ENCODE measurements around the gene ZNF552. TPM values are rescaled to one million over a fixed set of nuclear protein-coding genes. Genes with fewer than 3 reads are reported as not detected.

ZNF552 gene
- total RNA-seq, 4 donors from 2014 or later: 1.2 to 2.3 (median 1.8) TPM

- Histone ChIP-seq H3K36me3 (peaks cover 0 to 26% of the 10 kb centered on the region in 2 donors), H3K4me3 (no peak overlapping the region), H3K27ac (peak overlapping the region in 1 of 4 donors; percentile 15), H3K27me3 (no peaks in the 10 kb centered on the region), H3K4me1 (peaks cover 9 to 27% of the 10 kb centered on the region in 2 donors), H3K9me3 (no peaks in the 10 kb centered on the region)
- ATAC-seq (peak in 1 of 2 donors; percentile 21), DNase-seq (no peak)
- in situ Hi-C loops (cut with MboI; ENCODE audit: low sequenced_read_pairs in 4 of 4) (no loop called here), intact Hi-C loops (cut with DNase I; ENCODE audit: low total_unique reads) (no loop called here)
- TF ChIP-seq CTCF (IDR thresholded peaks at IDR 0.05 in 4 of 5, conservative IDR thresholded peaks at IDR 0.05 in 1 of 5) (no peak), POLR2A (IDR thresholded peaks at IDR 0.05) (no peak)
These were observed 7.2 kb downstream of the ZNF552 start for GRCh38 chr19:57807541-57807940.

- peaks cover 9 to 29% of the 10 kb centered on the region in 2 donors for H3K4me1 ChIP-seq
- peak overlapping the region; percentile 44 to 65 (median 52) for H3K4me3 ChIP-seq
- H3K27ac ChIP-seq: peak overlapping the region; percentile 50 to 77 (median 62)
- no peaks in the 10 kb centered on the region for H3K9me3 ChIP-seq
- ATAC-seq: peak; percentile 42 to 54
- in situ Hi-C loops (cut with MboI; ENCODE audit: low sequenced_read_pairs in 4 of 4) (no loop called here), intact Hi-C loops (cut with DNase I; ENCODE audit: low total_unique reads) (loop anchor here (1.0 kb wide), 1 partner anchor 11 kb away; the partner anchor contains the start of gene ZNF552)
- DNase-seq: no peak
- H3K36me3 ChIP-seq: peaks cover 0 to 13% of the 10 kb centered on the region in 2 donors
- H3K27me3 ChIP-seq: no peaks in the 10 kb centered on the region
- no peak for TF ChIP-seq CTCF (IDR thresholded peaks at IDR 0.05 in 4 of 5, conservative IDR thresholded peaks at IDR 0.05 in 1 of 5)
- no peak for TF ChIP-seq POLR2A (IDR thresholded peaks at IDR 0.05)
These were observed 11.0 kb downstream of the ZNF552 start for GRCh38 chr19:57803594-57804325.

GRCh38 chr19:57803265-57803593 is 11.5 kb downstream of the ZNF552 start:
- no peak for DNase-seq
- peak overlapping the region; percentile 50 to 77 (median 62) for H3K27ac ChIP-seq
- no peaks in the 10 kb centered on the region for H3K9me3 ChIP-seq
- ATAC-seq: no peak
- in situ Hi-C loops (cut with MboI; ENCODE audit: low sequenced_read_pairs in 4 of 4): no loop called here
- H3K27me3 ChIP-seq: no peaks in the 10 kb centered on the region
- H3K4me3 ChIP-seq: peak overlapping the region; percentile 44 to 65 (median 52)
- H3K4me1 ChIP-seq: peaks cover 9 to 33% of the 10 kb centered on the region in 2 donors
- intact Hi-C loops (cut with DNase I; ENCODE audit: low total_unique reads): no loop called here
- peaks cover 0 to 13% of the 10 kb centered on the region in 2 donors for H3K36me3 ChIP-seq
- TF ChIP-seq CTCF (IDR thresholded peaks at IDR 0.05 in 4 of 5, conservative IDR thresholded peaks at IDR 0.05 in 1 of 5) (no peak), POLR2A (IDR thresholded peaks at IDR 0.05) (no peak)

GRCh38 chr19:57802269-57802668 is 12.4 kb downstream of the ZNF552 start:
- in situ Hi-C loops (cut with MboI; ENCODE audit: low sequenced_read_pairs in 4 of 4): no loop called here
- Histone ChIP-seq H3K36me3 (peaks cover 0 to 3% of the 10 kb centered on the region in 2 donors), H3K9me3 (no peaks in the 10 kb centered on the region), H3K4me3 (no peak overlapping the region), H3K4me1 (peaks cover 9 to 33% of the 10 kb centered on the region in 2 donors), H3K27me3 (no peaks in the 10 kb centered on the region), H3K27ac (peak overlapping the region in 1 of 4 donors; percentile 77)
- ATAC-seq: no peak
- TF ChIP-seq POLR2A (IDR thresholded peaks at IDR 0.05) (no peak), CTCF (IDR thresholded peaks at IDR 0.05 in 4 of 5, conservative IDR thresholded peaks at IDR 0.05 in 1 of 5) (no peak)
- no peak for DNase-seq
- intact Hi-C loops (cut with DNase I; ENCODE audit: low total_unique reads): no loop called here

Measured in gastrocnemius medialis (tissue), 4 donors.